SU-DHL-6 (cell line): Measurements from ENCODE around the gene EMC9.

ENCODE experiments used
- EZH2phosphoT487 ChIP-seq: fragments of 200-600 bp; sonication (generic), shearing (Covaris generic); conservative IDR thresholded peaks from 2 replicates; pipeline ENCODE4 v1.6.1; 2018; ENCODE audit warnings: mild to moderate bottlenecking, antibody characterized with exemption, low read length, moderate library complexity, mixed read lengths
- TF ChIP-seq, protein P1 (sequence below): fragments of 200-600 bp; sonication (generic); IDR thresholded peaks from one replicate; pipeline ENCODE4 v1.5.1; 2017; ENCODE audit warnings: antibody characterized with exemption, mild to moderate bottlenecking, low read length, moderate library complexity; ENCODE audit not compliant: insufficient read depth, poor library complexity, severe bottlenecking

DNA sequence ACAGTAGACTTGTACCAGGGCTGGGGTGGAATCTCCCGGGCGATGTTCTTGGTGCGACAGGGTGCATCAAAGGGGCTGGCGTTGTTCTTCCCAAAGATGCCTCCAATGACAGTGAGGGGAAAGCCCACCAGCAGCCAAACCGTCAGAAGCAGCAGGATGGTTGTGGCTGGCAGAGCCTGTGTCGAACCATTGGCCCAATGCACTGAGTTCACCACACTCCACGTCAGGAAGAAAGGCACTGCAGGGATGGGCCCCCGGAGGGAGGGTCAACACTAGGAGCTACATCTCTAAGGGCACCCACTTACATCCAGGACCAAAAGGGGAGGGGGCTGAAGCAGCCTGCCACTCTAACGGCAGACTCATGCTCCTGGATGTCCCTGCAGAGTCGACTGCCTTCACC, 49.0 kb upstream of the EMC9 start:
- TF ChIP-seq, protein P1, sequence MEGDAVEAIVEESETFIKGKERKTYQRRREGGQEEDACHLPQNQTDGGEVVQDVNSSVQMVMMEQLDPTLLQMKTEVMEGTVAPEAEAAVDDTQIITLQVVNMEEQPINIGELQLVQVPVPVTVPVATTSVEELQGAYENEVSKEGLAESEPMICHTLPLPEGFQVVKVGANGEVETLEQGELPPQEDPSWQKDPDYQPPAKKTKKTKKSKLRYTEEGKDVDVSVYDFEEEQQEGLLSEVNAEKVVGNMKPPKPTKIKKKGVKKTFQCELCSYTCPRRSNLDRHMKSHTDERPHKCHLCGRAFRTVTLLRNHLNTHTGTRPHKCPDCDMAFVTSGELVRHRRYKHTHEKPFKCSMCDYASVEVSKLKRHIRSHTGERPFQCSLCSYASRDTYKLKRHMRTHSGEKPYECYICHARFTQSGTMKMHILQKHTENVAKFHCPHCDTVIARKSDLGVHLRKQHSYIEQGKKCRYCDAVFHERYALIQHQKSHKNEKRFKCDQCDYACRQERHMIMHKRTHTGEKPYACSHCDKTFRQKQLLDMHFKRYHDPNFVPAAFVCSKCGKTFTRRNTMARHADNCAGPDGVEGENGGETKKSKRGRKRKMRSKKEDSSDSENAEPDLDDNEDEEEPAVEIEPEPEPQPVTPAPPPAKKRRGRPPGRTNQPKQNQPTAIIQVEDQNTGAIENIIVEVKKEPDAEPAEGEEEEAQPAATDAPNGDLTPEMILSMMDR, result no peak
- TF ChIP-seq EZH2phosphoT487, result no peak
